Uterus (tissue), 2 donors: ENCODE measurements around the gene WDR43.

Source experiments
- POLR2A ChIP-seq, 2 donors: fragments of 450-650 bp; IDR thresholded peaks; one replicate each; pipeline ENCODE4 v1.6.1; 2016; ENCODE audit warnings: antibody characterized with exemption in 2 of 2, mild to moderate bottlenecking in 1 of 2, moderate library complexity in 1 of 2
- TF ChIP-seq, protein P1 (sequence below), 4 experiments: fragments of 200-600 bp in 2 of 4; fragments of 450-650 bp in 2 of 4; sonication (generic) in 2 of 4; IDR thresholded peaks; one replicate each; pipeline ENCODE4 v1.5.1; 2016 to 2019; ENCODE audit warnings: antibody characterized with exemption in 4 of 4, mild to moderate bottlenecking in 2 of 4, moderate library complexity in 1 of 4

DNA sequence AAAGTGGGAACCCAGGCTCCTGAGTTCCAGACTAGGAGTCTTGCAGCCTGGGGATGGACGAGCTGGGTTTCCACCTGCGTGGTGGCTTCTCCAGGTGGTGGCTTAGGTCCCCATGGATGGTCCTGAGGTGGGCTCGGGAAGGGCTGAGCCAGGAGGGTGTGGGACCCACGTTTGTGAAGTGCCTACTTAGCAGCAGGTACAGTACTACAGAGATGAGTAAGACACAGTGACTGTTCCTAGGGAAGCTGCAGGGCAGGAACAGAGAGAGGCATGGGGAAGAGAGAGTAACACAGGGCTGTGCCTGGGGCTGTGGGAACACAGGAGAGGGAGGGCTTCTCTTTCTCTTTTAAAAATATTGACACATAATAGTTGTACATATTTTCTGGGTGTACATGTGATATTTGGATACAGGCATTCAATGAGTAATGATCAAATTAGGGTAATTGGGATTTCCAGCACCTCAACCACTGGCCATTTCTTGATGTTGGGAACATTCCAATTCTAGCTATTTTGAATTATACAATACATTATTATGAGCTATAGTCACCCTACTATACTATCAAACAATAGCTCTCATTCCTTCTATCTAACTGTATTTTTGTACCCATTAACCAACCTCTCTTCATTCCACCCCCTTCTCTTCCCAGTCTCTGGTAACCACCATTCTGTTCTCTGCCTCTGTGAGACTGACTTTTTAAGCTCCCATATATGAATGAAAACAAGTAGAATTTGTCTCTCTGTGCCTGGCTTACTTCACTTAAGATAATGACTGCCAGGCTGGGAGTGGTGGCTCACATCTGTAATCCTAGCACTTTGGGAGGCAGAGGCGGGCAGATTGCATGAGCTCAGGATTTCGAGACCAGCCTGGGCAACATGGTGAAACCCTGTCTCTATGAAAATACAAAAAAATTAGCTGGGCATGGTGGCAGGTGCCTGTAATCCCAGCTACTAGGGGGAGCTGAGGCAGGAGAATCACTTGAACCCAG lies 101.6 kb downstream of the WDR43 start:
- TF ChIP-seq, protein P1, sequence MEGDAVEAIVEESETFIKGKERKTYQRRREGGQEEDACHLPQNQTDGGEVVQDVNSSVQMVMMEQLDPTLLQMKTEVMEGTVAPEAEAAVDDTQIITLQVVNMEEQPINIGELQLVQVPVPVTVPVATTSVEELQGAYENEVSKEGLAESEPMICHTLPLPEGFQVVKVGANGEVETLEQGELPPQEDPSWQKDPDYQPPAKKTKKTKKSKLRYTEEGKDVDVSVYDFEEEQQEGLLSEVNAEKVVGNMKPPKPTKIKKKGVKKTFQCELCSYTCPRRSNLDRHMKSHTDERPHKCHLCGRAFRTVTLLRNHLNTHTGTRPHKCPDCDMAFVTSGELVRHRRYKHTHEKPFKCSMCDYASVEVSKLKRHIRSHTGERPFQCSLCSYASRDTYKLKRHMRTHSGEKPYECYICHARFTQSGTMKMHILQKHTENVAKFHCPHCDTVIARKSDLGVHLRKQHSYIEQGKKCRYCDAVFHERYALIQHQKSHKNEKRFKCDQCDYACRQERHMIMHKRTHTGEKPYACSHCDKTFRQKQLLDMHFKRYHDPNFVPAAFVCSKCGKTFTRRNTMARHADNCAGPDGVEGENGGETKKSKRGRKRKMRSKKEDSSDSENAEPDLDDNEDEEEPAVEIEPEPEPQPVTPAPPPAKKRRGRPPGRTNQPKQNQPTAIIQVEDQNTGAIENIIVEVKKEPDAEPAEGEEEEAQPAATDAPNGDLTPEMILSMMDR (IDR thresholded peaks at IDR 0.05): no peak
- no peak for TF ChIP-seq POLR2A (IDR thresholded peaks at IDR 0.05)
